GM19463 (cell line): ENCODE data around the gene SSBP2.

Source experiments
- ATAC-seq: cut with Tn5 transposase; IDR thresholded peaks from one replicate; pipeline ENCODE4 v1.9.1; 2021; ENCODE audit warnings: mild to moderate bottlenecking, moderate library complexity; ENCODE audit not compliant: unreplicated experiment

SSBP2 gene

DNA sequence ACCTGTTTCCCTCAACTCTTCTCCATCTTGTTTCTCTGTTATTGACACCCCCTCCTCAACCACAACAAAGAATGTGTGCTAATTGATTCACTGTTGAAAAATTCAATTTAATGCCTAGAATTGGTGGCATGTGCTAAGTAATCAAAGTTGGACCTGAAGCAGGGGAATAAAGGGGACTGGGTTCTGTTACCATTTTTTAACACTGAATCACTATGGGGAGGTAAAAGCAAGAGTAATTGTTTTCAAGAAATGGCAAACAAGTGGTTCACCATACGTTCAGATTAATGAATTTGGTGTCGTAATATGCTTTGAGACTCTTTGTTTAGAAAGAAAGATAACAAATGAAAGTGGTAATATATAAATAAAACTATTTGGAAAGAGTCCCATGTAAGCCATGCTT lies 17.0 kb upstream of the SSBP2 start:
- no peak for ATAC-seq

DNA sequence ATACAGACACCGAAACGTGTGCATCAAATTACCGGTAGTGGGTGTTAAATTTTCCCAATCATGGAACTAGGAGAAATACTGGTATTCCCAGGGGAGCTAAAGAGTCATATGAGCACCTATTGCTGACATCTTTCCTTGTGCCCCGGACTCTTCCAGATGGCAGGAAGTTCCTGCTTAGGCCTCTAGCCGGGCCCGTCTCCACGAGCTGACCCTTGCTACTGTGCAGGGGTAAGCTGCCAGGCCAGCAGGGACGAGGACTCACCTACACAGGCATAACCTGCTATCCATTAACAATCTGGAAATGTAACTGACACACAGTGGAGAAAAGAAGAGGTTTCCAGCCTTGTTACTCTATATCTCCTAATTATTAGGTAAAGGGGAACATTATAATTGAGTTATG lies 16.2 kb upstream of the SSBP2 start:
- no peak for ATAC-seq

DNA sequence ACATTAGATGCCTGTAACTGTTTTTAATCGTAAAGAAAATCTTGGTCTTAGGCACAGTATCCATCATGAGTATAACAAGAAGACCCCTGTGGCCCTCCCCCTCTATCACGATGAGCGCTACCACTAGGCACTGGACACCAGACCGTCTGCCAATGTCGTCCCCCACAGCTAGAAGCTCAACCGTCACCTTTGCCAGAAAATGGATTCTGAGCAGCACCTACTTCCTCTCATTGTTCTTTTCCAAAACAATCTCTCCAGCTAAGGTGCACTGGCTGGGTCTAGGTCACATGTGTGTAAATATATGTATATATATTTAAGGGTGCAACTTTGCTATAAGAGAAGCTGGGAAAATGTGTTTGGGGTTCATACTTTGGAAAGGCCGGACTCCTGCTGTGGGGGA lies 15.7 kb upstream of the SSBP2 start:
- ATAC-seq: no peak

DNA sequence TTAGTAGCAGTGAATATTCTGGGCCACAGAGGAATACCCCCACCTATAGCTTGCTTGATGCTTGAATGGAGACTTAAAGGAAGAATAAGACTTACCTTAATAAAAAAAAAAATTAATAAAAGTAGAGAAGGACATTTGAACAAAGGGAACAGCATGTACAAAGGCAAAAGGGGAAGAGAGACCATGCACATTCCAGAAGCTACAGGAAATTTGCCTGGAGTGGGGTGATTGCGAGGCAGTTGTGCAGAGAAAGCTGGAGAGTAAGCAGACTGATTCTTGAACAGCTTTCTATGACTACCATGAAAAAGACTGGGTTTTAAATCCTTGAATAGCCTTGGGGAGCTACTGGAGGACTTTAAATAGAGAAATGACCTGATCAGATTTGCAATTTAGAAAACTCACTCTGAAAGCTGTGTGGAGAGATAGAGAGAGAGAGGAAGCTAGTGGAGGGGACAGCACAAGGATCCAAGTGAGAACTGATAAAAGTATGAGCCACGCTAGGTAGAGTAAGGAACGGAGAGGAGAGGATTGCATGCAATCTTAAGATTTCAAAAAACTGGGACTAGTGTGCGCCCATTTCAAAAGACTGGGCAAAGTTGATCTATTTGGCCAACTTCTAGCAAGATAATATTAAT lies 12.5 kb upstream of the SSBP2 start:
- no peak for ATAC-seq

DNA sequence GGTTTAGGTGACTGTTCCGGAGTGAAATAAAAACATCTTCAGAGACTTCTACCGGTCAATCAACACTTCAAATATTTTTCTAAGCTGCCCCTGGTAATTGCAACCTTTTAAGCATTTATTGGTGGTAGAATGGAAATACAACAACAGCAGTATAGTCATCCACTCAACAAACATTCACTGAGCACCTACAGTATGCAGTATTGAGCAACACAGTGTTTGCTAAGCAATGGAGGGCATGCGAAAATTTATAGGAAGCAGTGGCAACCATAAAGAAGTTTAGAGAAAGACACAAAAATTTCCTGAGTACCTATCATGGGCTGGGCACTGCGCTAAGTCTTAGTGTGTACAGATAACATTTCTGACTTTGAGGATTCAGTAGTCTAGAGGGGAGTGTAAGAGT lies 12.0 kb upstream of the SSBP2 start:
- no peak for ATAC-seq

DNA sequence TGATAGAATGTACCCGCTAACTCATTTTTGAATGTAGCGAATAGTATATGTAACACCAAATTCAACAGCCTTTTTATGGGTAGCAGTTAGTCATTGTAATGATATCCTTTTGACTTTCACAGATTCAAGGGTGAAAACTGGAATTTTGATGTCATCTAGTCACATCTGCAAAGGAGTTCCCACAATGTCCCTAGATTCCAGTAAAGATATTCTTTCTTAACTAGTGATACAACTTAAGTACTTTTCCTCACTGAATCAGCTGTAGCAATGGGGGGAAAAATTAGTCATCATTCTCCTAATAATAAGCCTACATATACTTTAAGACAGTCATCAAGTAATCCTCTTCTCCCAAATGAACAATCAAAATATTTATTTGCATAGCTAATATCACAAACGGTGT lies 11.5 kb upstream of the SSBP2 start:
- no peak for ATAC-seq

DNA sequence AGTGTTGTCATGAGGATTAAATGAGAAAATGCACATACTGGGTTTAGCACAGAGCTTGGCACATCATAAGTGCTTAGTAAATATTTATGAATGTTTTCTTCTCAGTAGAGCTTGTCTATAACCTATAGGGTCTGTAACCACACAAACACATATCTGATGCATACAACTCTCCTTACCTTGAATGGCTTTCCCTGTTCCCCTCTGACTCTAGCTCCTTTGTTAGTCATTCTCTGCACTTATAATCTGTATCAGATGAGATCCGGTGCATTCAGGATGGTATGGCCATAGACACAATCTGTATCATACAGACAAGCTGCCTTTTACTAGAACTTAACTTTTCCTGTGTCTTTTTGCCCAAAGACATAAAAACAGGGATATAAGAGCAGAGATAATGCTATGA lies 11.1 kb upstream of the SSBP2 start:
- ATAC-seq: no peak

DNA sequence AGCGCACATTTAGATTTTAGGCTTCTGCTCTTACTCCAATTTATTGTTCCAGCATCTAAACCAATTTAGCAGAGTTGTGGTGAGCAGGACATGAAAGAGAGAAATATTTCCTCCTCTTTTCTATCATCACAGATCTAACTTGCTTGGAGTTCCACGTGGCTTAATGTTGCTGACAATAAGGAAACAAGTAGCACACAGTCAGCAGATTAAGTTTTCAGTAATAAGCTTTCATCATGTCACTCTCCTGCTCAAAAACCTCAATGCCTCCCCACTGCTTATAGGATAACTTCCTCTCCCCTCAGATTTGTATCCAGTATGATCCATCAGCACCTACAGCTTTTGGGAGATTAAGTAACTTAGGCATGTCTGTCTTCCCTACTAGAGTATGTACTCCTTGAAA lies 10.4 kb upstream of the SSBP2 start:
- ATAC-seq: no peak

DNA sequence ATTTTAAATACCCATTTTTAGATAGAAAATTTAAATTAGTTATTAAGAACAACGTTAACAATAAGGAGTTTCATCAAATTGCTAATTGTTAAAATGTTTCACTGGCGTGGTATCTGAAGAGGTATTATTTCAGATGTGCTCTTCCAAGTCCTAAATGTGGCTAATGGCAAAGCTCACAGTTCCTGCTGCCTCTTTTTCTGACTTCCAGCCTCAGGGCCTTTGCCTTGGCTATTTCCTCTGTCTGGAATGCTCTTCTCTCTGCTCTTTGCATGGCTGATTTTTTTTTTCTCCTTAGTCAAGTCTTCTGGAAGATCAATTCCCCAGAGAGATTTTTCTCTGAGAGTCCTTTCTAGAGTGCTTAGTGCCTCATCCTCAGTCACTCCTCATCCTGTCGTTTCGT lies 9.6 kb upstream of the SSBP2 start:
- no peak for ATAC-seq

DNA sequence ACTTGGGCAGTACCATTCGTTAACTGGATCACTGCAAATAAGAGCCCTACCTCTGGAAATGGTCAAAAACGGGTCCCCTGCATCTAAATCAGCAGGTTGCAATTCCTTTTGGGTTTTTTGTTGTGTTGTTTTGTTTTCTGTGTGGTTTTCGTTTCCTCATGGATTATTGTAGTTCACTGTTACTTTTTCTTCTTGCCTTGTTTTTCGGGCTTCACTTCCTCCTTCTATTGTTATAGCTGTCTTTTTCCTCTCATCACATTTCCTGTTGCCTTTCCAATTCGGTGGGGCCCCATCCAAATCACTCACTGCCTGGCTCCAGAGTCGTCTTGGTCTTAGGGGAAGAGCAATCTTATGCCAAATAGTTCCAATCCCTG lies 8.7 kb upstream of the SSBP2 start:
- ATAC-seq: no peak

DNA sequence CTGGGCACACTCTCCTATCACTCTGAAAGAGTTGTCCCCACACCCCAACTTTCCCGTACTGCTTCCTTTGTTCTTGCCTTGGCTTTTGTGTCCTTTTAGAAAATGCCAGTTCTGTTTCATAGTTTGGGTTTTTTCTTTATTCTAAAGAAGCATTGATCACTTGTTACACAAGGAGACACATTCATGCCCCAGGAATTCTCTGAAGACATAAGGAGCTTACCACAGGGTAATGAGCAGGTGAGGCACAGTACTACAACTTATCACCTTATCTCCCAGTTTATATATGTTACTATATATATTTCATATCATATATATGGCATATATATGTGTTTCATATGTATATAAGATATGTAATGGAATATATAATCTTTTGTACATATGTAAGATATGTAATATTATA lies 6.5 kb upstream of the SSBP2 start:
- ATAC-seq: no peak

DNA sequence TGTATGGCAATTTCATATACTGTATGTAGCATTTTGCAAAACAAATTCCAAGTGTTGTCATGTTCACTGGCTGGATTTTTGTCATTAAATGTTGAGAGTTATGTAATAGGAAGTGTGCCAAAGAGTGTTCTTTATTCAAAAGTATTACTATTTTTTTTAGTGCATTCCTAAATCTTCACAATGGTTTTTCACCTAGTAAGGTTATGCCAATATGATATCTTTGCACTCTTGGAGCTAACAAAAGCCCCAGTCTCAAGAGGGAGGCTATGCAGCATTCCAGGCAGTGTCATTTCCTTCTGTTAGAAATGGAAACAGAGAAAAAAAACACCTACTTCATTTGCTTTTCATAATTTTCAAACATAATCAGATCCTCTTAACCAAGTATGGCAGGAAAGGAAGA lies 5.1 kb upstream of the SSBP2 start:
- ATAC-seq: no peak

DNA sequence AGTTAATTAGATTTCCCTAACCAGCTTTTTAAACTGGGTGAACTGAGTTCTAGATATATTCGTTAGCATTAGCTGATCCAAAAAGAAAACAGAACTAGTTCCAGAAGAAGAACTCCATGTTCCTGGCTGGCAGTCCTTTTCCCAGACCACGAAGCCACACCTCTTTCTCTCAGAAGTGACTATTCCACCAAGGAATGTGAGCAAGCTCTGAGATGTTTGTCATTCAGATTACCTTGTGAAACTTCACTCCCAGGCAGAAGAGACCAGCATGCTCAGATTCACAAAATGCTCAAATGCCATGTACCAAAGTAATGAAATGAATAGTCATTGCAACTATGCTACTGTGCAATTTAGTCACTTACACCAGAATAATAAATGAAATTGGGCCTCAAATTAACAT lies 4.4 kb upstream of the SSBP2 start:
- ATAC-seq: no peak

DNA sequence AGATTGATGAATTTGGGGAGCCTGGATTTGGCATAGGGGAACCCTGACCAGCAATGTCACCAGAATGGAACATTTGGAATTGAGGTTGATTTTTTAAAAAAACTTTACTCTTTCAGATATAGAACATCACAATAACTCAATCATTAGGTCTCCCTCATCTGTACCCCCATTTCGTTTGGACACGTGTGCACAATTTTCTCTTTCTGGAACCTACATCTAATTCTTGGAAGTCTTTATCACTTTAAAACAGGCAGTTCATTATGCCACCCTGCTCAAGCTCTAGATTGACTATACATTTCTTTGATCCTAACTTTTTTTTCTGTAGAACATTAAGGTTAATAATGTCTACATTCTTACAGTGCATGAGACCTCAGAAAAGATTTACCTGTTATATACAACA lies 3.7 kb upstream of the SSBP2 start:
- ATAC-seq: no peak

DNA sequence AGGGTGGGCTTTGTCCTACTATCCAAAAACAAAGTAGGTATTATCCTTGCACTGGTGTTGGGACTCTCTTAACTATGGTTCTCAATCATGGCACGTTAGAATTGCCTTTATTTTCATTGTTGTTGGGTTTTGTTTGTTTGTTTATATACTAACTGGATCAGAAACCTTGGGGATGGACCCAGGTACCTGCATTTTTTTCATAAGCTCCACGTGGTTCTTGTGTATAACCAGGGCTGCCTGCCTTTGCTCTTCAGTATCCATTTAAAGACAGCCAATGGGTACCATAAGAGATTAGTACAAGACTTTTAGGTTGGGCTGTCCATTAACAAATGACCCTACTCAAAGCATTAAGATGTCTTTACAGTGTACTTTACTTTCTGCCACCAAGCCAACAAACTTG lies 2.5 kb upstream of the SSBP2 start:
- no peak for ATAC-seq

DNA sequence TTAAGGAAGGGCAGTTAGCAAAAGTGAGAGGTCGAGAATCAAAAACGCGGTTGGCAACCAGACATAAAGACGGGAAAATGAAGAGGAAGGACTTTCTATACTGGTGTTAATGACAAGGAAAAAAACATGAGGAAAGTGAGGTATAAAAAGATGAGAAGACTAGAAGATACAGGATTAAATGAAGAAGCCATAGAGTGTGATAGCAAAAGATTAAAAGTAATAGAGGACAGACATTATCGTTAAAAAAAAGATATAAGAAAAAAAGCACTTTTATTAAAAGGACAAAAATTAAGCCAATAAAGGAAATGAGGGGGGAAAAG lies 1.7 kb upstream of the SSBP2 start:
- no peak for ATAC-seq

DNA sequence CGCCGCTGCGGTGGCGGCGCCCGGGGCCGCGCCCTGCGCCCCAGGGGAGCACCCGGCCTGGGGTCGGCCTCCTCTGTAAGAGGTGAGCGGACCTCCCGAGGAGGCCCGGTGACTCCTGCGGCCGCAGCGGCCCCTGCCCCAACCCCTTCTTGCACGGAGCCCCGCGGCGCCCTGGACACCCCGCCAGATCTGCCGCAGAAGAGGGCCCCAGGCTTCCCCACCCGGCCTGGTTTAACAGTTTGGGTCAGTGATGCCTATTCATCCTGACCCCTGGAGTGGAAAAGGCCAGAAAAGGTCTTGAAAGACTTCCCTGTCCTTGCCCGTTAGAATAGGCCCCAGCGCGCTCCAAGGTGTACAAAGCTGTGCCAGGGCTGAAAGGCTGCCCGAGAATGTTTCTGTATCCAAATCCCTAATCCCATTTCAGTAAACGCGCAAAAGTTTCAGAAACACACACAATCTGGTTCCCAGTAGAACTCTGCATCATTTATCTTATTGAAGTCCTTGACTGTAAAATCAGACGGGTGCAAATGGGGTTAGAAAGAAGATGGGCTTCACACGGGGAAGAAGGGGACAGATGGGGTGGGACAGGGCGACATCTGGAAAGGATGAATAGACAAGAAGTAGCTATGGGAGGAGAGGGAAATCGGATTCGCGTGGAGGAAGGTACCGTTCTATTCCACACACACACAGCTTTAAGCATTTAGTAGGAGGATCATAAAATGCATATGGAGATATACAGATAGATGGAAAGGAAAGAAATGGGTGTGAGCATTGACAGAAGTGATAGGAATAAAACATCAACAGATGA lies 1.1 kb upstream of the SSBP2 start:
- no peak for ATAC-seq

DNA sequence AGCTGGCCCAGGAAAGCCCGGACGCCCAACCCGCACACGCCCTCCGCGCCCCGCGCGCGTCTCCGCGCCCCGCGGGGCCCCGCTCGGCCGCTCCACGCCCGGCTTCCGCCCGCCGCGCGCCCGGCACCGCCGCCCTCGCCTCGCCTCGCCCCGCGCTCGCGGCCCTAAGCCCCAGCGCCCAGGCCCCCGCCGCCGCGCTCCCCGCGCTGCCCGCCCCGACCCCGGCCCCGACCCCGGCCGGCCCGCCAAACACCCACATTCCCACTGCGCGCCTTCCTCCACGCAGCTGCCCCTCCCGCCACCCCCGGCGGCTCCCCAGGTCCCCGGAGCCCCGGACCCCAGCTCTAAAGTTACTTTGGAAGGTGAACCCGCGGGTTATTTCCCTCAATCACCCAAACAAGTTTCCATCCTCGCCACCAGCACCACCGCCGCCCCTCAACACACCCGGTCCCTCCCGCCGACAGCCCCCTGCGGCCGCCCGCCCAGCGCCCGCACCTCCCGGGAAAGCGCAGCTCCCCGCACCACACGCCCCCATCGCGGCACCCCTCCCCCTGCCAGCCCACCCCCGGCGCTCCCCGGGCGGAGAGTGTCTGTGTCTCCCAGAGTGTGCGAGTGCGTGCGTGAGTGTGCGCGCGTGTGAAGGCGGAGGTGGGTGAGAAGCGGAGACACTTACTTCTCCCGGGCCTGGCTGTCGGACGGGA lies 439 bp downstream of the SSBP2 start:
- no peak for ATAC-seq

DNA sequence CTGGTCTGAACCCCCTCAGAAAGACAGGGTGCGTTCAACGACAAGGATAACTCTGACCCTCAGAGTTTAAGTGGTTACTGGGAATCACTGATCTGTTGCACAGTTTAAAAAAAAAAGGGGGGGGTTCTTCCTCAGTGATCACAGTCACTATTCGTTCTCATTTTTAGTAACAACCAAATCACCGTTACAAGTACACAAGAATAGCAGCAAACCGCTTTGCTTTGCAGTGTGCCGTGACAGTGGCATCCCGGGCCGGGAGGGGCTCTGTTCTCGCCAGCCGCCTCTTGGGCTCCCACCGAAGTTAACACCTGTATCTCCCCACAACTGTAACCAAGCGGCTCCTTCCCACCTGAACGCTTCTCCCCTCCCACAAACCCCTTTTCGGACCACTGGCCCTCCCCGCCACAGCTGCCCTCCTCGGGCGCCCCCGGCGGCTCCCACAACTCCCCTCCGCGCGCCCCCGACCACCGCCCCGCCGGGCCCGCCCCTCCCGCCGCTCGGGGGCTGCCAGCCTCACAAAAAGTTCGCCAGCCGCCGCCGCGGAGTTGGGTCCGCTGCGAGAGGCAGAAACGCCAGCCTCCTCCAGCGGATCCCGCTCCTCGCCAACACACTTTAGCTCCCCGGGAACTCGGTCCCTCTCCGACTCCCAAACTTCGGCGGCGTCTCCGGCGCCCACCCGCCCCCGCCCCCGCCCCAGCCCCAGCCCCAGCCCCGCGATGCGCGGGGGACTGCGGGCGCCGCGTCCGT lies 1.2 kb downstream of the SSBP2 start:
- peak; percentile 31 for ATAC-seq

DNA sequence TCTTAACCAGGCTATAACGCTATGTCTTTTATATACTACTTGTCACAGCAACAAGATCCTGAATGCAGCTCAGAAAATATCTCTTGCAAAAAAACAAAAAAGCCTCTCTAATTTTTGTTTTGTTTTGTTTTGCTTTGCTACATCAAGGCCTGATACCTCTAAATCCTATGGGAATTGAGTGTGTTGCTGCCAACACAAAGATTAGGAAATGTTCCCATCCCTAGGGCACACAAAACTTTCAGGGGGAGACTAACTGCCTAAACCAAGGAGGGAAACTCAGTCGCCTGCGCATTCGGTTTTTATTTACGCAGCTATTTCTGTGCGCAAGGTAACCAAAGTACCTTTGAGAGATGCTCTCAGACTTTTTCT lies 1.7 kb downstream of the SSBP2 start:
- no peak for ATAC-seq

DNA sequence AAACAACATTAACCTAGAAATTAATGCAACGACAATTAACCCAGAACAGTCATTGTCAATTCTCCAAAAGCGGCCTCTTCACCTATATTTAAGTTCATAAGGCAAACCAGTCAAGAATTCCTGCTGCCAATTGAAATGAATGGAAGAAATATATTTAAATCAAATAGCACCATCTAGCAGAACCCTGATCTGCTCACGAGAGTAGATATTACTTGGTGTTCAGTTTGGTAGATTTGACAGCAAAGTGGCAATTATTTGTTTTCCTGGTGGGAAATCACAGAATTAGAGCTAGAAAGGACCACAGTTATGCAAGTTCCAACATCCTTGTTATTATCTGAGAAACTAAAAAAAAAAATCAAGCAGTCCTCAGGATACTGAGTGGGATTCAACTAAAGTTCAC lies 2.3 kb downstream of the SSBP2 start:
- ATAC-seq: no peak

DNA sequence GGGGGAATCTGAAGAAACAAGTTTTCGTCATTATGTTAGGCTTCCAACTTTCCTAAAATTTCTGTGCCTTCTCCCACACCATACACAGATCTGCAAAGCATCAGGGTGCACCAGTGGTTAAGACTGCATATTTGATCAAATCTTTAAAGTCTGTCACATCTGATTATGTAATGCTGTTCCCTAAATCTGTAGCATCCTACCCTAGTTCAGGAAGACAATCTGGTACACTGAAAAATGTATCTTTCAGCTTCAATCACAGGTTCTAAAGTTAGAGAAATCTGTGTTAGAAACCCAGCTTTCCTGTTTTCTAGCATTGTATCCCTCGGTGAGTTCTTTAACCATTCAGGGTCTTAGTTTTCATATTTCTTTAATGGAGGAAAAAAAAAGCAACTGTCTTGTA lies 3.9 kb downstream of the SSBP2 start:
- no peak for ATAC-seq
